ENCODE measurements around the gene CEBPA. TPM values are rescaled to one million over a fixed set of nuclear protein-coding genes. Genes with fewer than 3 reads are reported as not detected.
A peak's percentile ranks its signal among the peaks of the same experiment; 100 is the strongest.

CEBPA gene
- total RNA-seq, 1 experiment from 2014 or later, result 3.2 TPM

GRCh38 chr19:33300894-33301143, 1.5 kb downstream of the CEBPA start:
- H3K23me2 ChIP-seq (ENCODE audit: insufficient read length, low read depth, low read length, poor library complexity, severe bottlenecking), result peaks cover 3% of the 10 kb centered on the region
- H4K5ac ChIP-seq (ENCODE audit: insufficient read length, low read depth, low read length), result no peak overlapping the region
- no peak overlapping the region for H3T11ph ChIP-seq (ENCODE audit: low read length)
- H3K4me2 ChIP-seq (ENCODE audit: insufficient read depth, insufficient read length, low read length), result peak overlapping the region; percentile 62
- H3K9ac ChIP-seq (ENCODE audit: extremely low read depth, insufficient read length, low read length), result no peak overlapping the region
- DNase-seq, result no peak
- no peak overlapping the region for H3K56ac ChIP-seq (ENCODE audit: insufficient read length, low read depth, low read length)
- Mint-ChIP-seq H3K4me1 (peaks cover 18 to 29% of the 10 kb centered on the region in 2 experiments), H3K27ac (no peak overlapping the region), H3K9me3 (no peaks in the 10 kb centered on the region), H3K27me3 (ENCODE audit: low read depth) (peaks cover 43% of the 10 kb centered on the region), H3K4me3 (peak overlapping the region; percentile 53 to 70), H3K36me3 (ENCODE audit: insufficient read depth in 1 of 3, low read depth in 3 of 3) (peaks cover 0 to 7% (median 0%) of the 10 kb centered on the region in 3 experiments; a peak in 1 of 7 replicates)
- no peak overlapping the region for H3K27ac ChIP-seq (ENCODE audit: insufficient read length, low read depth, low read length)
- TF ChIP-seq CTCF (conservative IDR thresholded peaks at IDR 0.05), result no peak
- no peaks in the 10 kb centered on the region for H4K20me1 ChIP-seq (ENCODE audit: control insufficient read depth, insufficient read depth, insufficient read length)
- no peak overlapping the region for H3K23ac ChIP-seq (ENCODE audit: insufficient read length, low read depth, low read length)
- H3K4me1 ChIP-seq (ENCODE audit: insufficient read depth, low read length), result no peaks in the 10 kb centered on the region
- H4K91ac ChIP-seq (ENCODE audit: insufficient read length, low read depth, low read length), result no peak overlapping the region
- H3K27me3 ChIP-seq (ENCODE audit: insufficient read depth, low read length), result peaks cover 18% of the 10 kb centered on the region; the same call in 1 of the 2 replicates
- WGBS (ENCODE audit: extremely low coverage, insufficient read length, low lambda C conversion rate), result no CpG with 5 or more reads among the region's 7 CpGs
- H2AFZ ChIP-seq (ENCODE audit: low read length), result no peak overlapping the region
- H3K9me3 ChIP-seq (ENCODE audit: control insufficient read depth, low read depth, low read length), result no peaks in the 10 kb centered on the region
- no peak overlapping the region for H2BK5ac ChIP-seq (ENCODE audit: insufficient read length, low read length)
- H3K79me1 ChIP-seq (ENCODE audit: insufficient read depth, low read depth, low read length, poor library complexity, severe bottlenecking), result no peaks in the 10 kb centered on the region
- H3K79me2 ChIP-seq (ENCODE audit: insufficient read depth, low read length), result no peaks in the 10 kb centered on the region
- no peak overlapping the region for H4K8ac ChIP-seq (replicated peaks; ENCODE audit: insufficient read length, low read depth, low read length)
- H2BK15ac ChIP-seq (ENCODE audit: low read depth, low read length), result no peak overlapping the region
- H2BK120ac ChIP-seq (ENCODE audit: low read depth, low read length, poor library complexity, severe bottlenecking), result no peak overlapping the region
- H3K4ac ChIP-seq (ENCODE audit: low read depth, low read length), result no peak overlapping the region
- no peak overlapping the region for H2AK5ac ChIP-seq (ENCODE audit: insufficient read length, low read length)
- no peak overlapping the region for H2BK20ac ChIP-seq (ENCODE audit: low read depth, low read length, poor library complexity, severe bottlenecking)
- no peak overlapping the region for H3K18ac ChIP-seq (ENCODE audit: insufficient read length, low read depth, low read length)
- H3K14ac ChIP-seq (ENCODE audit: insufficient read depth, low read length), result no peak overlapping the region
- no peak overlapping the region for H2BK12ac ChIP-seq (ENCODE audit: insufficient read length, low read depth, low read length)

Data from H9 (cell line).